PFSK-1 (cell line): ENCODE measurements around the gene FADD.

Experiments
- POLR2AphosphoS5 ChIP-seq: IDR thresholded peaks from 2 replicates; pipeline ENCODE4 v1.6.1; 2012; ENCODE audit warnings: low read depth, mild to moderate bottlenecking, control low read depth, low read length, moderate library complexity
- REST ChIP-seq, 2 experiments: IDR thresholded peaks; 2 replicates each; pipeline versions ENCODE4 v1.6.1 to v1.8.0; 2011 to 2012; ENCODE audit warnings: low read depth in 2 of 2, low read length in 2 of 2, control low read depth in 1 of 2, inconsistent platforms in 1 of 2, mild to moderate bottlenecking in 1 of 2, moderate library complexity in 1 of 2; ENCODE audit not compliant: insufficient read depth in 1 of 2
- SIN3A ChIP-seq: IDR thresholded peaks from 2 replicates; pipeline ENCODE4 v1.6.1; 2012; ENCODE audit warnings: mild to moderate bottlenecking, low read length, moderate library complexity, borderline replicate concordance; ENCODE audit not compliant: insufficient read depth

- TF ChIP-seq REST (IDR thresholded peaks at IDR 0.05; ENCODE audit: insufficient read depth in 1 of 2, low read depth in 2 of 2, low read length in 2 of 2): no peak
- no peak for TF ChIP-seq SIN3A
- no peak for TF ChIP-seq POLR2AphosphoS5
These were observed 16.7 kb upstream of the FADD start for GRCh38 chr11:70186420-70186819.
